GM19240 (cell line): ENCODE results near the gene TEAD2.
"Not testable (repeated sequence)": the region's sequence is repeated elsewhere in the genome, so short reads cannot be mapped to it uniquely, and the experiment has no call there.

ENCODE experiments used
- DNase-seq: peaks from one replicate; pipeline ENCODE4 v3.0.0; 2011; ENCODE audit warnings: low spot score; ENCODE audit not compliant: insufficient read length

Gene TEAD2

DNA sequence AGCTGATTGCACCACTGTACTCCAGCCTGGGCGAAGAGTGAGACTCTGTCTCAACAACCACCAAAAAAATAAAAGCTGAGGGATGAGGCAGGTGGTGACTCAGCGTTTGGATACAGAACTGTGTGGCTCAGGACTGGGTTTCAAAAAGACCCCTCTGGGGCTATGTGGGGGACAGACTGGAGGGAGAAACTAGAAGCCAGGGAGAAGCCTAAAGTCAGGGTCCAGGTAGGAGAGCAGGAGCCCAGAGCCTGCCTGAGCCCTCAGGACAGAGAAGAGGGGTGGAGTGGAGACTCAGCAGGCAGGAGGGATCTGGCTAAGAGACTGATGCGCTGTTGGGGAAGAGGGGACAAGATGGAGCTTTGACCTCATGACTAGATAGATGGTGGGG, 28.8 kb downstream of the TEAD2 start:
- DNase-seq: no peak

DNA sequence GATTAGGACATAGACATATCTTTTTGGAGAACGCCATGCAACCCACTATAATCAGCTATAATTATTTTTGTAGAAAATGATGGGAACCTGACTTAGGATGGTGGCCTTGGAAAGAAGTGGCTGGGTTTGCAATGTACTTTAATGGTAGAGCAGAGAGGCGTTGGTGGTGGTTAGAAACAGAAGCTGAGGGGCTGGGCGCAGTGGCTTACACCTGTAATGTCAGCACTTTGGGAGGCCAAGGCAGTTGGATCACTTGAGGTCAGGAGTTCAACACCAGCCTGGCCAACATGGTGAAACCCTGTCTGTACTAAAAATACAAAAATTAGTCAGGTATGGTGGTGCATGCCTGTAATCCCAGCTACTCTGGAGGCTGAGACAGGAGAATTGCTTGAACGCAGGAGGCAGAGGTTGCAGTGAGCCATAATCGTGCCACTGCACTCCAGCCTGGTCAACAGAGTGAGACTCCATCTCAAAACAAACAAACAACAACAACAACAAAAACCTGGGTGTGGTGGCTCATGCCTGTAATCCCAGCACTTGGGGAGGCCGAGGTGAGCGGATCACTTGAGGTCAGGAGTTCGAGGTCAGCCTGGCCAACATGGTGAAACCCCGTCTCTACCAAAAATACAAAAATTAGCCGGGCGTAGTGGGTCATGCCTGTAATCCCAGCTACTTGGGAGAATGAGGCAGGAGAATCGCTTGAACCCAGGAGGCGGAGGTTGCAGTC, 29.4 kb downstream of the TEAD2 start:
- DNase-seq: not testable (repeated sequence)

DNA sequence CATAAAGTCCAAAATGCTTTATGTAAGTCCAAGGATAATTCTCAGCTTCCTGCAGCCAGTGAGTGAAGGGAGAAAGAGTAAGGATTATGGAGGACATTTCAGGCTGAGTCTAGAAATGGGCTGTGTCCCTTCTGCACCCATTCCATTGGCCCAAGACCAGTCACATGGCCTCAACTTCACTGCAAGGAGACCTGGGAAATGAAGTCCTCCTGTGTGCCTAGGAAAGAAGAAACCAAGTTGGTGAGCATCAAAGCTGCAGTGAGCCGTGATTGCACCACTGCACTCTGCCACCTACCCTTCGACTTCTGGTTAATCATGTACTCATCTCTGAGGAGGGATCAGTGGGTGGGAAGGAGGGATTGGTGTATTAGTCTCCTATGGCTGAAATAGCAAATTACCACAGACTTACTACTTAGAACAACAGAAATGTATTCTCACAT, 30.6 kb downstream of the TEAD2 start:
- DNase-seq: no peak

DNA sequence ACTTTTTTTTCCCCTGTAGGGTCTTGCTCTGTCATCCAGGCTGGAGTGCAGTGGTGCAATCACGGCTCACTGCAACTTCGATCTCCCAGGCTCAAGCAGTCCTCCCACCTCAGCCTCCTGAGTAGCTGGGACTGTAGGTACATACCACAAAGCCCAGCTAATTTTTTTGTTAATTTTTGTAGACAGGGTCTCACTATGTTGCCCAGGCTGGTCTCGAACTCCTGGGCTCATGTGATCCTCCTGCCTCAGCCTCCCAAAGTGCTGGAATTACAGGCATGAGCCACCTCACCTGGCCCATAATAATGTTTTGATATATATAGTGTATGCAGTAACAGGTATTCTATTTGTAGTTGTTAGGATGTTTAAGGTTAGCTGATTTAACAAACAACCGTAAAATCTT, 31.0 kb downstream of the TEAD2 start:
- not testable (repeated sequence) for DNase-seq

DNA sequence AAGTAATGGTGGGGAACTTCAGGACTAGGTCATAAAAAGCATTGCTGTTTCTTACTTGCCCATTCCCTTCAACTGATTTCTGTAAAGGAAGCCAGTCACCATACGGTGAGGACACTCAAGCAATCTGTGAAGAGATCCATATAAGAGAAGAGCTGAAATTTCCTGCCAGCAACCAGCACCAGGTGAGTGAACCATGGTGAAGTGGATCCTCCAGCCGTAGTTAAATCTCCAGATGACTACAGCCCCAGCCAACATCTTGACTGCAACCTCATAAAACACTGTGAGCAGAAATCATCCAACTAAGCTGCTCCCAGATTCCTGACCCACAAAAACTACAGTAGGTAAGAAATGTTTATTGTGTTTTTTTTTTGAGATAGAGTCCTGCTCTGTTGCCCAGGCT, 33.5 kb downstream of the TEAD2 start:
- DNase-seq: no peak

DNA sequence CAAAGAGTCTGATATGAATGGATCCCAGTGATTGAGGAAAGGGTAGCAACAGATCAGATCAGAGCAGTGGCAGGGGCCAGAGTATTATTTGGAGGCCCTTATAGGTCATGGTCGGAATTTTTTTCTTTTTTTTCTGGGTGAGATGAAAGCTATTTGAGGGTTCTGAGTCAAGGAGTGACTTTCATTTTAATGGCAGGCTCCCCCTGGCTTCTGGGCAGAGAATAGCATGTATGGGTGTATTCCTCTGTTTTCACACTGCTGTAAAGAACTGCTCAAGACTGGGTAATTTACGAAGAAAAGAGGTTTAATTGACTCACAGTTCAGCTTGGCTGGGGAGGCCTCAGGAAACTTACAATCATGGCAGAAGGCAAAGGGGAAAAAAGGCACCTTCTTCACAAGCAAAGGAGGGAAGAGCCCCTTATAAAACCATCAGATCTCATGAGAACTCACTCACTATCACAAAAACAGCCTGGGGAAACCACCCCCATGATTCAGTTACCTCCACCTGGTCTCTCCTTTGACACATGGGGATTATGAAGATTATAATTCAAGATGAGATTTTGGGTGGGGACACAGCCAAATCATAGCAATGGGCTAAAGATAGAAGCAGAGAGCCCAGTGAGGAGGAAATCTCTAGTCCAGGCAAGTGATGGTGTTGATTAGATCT, 34.2 kb downstream of the TEAD2 start:
- no peak for DNase-seq

DNA sequence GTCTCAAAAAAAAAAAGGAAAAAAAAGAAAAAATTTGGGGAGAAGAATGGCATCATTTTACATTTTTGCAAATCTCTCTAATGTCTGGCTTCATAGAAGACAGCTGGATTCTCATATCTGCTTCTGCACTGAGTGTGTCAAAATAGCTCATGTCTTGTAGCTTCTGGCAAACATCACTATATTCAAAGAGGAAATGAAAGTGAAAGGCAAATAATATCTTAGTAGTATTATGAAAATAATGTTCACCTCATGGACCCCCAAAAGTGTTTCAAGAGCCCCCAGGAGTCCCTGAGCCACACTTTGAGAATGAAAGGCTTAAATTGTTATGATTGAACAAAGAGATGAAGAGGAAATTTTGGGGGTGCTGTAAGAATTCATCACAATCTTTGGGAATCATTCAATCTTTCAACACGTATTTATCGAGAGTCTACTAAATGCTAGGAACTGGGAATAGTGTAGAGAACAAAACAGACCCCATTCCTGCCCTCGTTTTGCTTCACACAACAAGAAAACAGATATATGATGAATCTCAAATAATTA, 36.0 kb downstream of the TEAD2 start:
- no peak for DNase-seq

DNA sequence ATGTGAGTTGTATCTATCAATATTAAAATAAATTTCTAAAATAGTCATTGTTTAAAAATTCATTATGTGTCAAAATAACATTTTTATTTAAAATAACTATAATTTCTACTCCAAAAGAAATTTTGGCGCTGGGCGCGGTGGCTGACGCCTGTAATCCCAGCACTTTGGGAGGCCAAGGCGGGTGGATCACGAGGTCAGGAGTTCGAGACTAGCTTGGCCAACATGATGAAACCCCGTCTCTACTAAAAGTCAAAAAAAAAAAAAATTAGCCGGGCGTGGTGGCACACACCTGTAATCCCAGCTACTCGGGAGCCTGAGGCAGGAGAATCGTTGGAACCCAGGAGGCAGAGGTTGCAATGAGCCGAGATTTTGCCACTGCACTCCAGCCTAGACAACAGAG, 36.5 kb downstream of the TEAD2 start:
- DNase-seq: not testable (repeated sequence)

DNA sequence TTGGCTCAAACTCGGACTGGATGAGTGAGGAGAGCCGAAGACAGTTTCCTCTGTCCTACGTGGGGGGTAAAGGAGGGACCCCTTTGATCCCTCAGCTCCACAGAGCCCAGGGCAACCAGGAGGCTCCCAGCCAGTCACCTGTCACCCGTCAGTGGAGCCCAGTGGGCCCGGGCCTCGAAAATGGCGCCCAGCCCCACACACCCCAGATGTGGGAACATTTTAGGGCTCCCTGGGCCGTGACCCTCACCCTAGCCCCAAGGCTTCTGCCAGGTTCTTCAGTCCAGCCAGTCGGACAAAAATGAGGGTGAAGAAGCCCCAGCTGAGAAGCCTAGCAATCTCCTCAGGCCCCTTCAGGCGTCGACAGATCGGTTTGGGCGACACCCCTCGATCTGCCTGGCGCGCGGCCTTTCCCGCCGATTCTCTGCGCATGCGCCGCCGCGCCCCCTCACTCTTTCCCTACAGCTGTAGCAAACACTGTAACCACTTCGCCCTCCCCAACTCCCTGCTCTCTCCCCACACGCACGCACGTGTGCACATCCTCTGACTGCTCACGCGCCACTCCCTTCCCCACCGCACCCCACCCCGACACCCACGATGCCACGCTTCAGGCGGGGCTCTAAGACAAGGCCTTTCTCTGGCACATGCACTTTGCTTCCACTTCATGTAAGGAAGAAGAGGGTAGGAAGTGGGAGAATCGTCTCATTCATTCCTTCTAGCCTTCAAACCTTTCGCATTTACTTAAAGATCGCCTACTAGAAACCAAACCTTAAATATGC, 37.2 kb downstream of the TEAD2 start, which contains the start of gene SLC6A16:
Gene SLC6A16 (minus strand): TSS at position 391 of the 776 bp plus-strand sequence. CDS start 13,844 bp downstream, outside the sequence.
- no peak for DNase-seq

DNA sequence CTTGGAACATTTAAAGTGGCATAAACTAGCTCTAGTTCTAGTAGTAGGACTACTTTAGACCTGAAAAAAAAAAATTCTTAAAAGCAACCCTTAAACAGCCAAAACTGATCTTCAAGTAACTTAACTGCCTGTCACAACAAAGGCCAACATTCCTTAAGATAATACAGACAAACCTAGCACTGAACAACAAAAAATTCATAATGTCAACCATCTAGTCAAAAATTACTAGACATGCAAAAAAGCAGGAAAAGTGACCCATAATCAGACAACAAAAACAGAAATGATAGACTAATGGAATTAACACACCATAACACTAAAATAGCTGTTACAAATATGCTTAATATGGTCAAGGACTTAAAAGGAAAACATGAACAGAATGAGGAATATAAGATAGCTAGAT, 43.9 kb downstream of the TEAD2 start:
- DNase-seq: no peak

DNA sequence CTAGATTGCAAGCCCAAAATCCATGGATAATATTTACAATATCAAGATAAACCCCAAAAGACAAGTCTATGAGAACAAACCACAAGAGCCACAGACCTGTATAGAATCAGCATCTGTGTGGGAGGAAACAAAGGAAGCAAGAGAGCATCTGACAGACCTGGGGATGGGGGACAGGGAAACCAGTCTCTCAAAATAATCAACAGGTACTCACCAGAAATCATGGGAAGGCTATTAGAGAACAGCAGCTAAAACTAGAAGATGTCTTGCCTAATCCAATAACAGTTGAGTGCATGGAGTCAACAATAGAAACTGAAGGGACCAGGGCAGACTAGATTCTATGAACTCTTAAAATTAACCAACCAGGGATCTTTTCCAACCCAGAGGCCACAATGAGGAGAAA, 45.9 kb downstream of the TEAD2 start:
- DNase-seq: no peak

DNA sequence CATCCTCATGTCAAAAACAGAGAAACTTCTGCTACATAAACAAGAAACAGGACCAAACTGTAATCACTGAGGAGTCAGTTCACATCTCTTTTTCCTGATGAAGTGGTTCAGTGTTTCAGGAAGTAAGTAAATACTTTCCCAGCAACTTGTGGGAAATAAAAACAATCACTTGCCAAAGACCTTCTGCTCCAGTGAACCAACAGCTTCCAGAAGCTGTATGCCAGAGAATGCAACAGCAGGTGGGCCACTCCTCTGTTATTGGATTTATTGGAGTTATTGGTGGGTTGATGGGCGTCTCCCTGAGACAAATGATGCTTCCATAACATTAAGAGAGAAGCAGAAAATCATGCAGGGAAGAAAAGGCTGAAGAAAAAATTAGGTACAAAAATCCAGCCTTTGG, 47.1 kb downstream of the TEAD2 start:
- DNase-seq: no peak

DNA sequence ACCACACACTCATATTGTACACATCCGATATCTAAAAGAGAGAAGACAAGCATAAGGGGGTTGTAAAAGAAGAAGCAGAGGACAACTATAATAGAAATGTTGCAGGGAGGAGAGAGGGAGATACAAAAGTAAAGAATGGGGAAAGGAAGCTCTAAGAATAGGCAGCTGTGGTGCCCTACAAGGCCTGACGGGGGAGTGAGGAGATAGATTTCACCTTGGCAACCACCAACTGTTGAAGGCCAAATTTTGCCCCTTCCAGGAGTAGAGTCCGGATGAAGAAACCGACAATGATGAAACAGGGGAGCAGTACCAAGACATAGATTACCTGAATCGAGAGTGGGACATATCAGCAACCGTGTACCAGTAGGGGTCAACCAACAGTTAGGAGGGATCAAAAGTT, 53.1 kb downstream of the TEAD2 start:
- DNase-seq: no peak

DNA sequence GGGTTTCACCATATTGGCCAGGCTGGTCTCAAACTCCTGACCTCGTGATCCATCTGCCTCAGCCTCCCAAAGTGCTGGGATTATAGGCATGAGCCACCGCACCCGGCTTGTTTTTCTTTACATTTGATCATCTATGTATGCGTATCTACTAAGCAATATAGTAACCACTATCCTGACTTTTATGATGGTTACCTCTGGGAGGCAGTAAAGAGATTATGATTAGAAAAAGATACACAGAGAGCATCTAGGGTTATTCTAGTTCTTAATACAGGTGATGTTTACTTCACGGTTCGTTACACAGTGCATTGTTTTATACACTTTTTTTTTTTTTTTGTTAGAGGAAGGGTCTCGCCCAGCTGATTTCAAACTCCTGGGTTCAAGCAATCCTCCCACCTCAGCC, 55.5 kb downstream of the TEAD2 start:
- DNase-seq: not testable (repeated sequence)

DNA sequence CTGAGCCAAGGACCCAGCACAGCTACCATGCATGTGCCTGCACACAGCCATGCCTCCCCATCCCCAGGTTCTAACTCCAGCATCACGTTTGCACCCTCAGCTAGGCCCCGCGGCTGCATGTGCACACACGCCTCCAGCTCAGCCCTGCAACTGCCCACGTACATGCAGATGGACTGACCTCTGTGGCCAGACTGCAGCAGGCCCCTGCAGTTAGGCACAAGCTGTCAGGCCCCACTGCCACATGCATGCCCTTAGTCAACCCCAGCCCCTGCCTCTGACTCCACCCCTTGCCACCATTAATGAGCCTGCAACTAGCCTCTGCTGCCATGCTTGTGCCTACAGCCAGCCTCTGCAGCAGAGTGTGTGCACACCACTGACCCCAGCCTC, 60.4 kb downstream of the TEAD2 start:
- no peak for DNase-seq

DNA sequence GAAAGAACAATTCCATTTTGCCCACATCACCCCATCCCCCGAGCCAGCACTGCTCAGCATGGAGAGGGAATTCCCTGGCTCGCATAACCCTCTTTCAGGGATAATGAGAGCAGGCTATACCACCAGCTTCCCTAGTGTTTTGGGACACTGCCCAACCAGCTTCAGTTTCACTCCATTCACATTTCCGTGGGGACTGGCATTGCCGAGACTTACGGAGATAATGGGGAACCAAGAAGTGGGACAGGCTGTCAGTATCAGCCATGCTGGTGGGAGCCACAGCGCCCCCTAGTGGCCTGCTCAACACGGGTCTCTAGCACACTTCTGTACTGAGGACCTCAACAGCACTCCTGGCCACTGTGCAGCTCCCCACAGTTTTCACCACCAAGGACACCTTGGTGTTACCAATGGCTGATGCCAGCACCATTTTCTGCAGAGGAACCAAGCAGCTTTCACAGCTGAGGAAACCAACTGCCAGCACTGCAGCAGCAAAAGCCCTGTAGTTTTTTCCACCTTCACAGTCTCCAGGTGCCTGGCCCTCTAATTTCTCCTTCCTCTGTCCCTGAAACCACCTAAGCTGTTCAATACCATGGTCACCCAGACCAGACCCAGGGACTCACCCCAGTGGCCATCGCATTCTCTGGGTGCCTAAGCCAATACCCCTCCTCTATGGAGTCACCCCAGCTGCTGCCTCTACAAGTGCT, 60.9 kb downstream of the TEAD2 start:
- DNase-seq: peak; percentile 72

DNA sequence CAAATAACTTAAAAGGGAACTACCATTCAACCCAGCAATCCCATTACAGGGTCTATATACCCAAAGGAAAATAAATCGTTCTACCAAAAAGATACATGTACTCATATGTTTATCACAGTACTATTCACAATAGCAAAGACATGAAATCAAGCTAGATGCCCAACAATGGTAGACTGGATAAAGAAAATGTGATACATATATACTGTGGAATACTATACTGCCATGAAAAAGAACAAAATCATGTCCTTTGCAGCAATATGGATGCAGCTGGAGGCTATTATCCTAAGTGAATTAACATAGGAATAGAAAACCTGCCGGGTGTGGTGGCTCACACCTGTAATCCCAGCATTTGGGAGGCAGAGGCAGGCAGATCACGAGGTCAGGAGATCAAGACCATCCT, 63.6 kb downstream of the TEAD2 start:
- DNase-seq: not testable (repeated sequence)

DNA sequence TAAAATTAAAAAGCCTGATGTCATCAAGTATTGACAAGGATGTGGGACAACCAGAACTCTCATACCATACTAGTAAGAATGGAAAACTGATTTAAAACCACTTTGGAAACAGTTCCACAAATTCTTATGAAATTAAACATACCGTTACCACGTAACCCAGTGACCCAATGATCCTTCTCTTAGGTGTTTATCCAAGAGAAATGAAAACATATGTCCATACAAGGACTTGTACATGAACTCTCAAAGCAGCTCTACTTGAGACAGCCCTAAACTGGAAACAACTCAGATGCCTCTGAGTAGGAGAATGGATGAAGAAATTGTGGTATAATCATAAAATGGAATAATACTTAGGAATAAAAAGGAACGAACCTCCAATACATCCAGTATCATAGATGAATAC, 64.8 kb downstream of the TEAD2 start:
- no peak for DNase-seq

DNA sequence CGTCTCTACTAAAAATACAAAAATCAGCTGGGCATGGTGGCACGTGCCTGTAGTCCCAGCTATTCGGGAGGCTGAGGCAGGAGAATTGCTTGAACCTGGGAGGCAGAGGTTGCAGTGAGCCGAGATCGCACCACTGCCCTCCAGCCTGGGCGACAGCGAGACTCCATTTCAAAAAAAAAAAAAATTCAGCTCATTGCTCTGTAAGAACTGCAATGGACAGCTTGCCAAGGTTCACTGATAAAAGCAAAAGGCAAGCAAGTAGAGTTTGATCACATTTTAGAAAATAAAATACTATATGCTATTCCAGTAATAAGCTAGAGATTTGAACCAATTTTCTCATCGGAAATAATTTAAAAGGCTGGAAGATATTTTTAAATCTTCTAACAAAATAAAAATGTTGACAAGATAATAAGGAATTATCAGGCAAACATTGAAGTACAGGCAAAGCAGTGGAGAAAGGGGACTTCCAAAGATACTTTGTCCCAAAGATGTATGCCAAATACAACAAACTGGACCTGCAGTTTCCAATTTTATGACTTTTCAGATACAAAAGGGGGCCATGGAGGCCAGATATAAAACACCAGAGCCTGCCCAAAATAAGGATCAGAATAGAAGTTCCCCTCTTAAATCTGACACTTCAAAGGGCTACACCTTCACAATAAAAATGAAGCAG, 66.9 kb downstream of the TEAD2 start:
- DNase-seq: no peak

DNA sequence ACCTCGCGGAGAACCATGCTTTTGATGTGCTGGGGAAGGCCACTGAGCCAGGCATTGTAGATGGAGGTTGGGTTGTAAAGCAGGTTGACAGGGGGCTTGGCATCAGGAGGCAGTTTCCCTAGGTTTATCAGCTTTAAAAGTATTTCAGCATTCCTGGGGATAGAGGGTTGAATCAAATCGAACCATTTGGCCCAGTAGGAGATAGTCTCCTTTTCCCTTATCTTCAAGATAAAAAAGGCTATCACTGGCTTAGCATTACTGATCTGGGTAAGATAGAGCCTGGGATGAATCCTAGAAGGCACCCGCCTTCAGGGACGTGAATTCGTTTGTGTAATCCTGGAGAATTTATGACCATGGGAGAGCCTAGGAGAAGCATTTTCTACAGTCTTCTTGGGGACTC, 67.8 kb downstream of the TEAD2 start:
- no peak for DNase-seq
